ENCODE results near the gene SCYL2. TPM values are rescaled to one million over a fixed set of nuclear protein-coding genes. Genes with fewer than 3 reads are reported as not detected.

SCYL2 gene
- total and polyA plus RNA-seq, 2 donors from 2014 or later: 10.3 to 41.7 TPM

DNA sequence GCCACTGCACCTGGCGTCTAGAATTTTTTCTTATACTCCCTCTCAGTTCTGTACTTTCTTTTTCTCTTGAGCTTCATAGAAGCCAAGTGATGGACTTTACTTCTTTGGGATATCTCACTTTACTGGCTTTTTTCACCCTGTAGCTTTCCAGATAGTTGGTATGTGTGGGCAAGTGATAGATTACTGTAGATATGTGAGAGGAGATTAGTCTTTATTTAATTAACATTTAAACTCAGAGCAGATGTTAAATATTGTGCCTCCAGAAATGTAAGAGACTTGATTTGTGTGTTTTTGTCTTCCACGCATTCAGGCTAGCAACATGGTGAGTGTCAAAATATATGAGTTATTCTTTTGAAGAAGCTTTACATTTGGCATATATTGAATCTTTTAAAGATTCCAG is 50.4 kb downstream of the SCYL2 start:
- no peak overlapping the region for H3K27ac ChIP-seq (ENCODE audit: low read depth in 2 of 2, low read length in 2 of 2)

DNA sequence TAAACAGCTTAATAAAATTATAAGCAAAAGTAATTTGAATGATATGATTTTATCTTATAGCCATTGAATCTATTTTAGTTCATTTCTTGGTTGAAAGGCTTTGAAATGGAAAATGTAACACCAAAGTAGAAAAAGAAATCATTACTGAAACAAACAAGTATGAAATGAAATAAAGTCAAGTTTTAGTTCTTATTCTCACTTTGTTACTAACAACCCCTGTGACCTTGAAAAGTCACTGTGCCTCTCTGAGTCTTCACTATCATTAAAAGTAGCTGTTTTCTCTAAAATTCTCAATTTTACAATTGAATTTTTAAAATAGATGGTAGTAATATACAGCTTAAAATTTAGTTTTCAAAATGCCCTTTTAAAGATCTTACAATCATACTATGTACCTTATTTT is 57.5 kb downstream of the SCYL2 start:
- TF ChIP-seq, protein P1, sequence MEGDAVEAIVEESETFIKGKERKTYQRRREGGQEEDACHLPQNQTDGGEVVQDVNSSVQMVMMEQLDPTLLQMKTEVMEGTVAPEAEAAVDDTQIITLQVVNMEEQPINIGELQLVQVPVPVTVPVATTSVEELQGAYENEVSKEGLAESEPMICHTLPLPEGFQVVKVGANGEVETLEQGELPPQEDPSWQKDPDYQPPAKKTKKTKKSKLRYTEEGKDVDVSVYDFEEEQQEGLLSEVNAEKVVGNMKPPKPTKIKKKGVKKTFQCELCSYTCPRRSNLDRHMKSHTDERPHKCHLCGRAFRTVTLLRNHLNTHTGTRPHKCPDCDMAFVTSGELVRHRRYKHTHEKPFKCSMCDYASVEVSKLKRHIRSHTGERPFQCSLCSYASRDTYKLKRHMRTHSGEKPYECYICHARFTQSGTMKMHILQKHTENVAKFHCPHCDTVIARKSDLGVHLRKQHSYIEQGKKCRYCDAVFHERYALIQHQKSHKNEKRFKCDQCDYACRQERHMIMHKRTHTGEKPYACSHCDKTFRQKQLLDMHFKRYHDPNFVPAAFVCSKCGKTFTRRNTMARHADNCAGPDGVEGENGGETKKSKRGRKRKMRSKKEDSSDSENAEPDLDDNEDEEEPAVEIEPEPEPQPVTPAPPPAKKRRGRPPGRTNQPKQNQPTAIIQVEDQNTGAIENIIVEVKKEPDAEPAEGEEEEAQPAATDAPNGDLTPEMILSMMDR (IDR thresholded peaks at IDR 0.05; ENCODE audit: borderline replicate concordance, extremely low read depth, insufficient read depth): no peak
- intact Hi-C loops (cut with DNase I): no loop called here
- Histone ChIP-seq H3K4me3 (ENCODE audit: low read length in 3 of 3) (no peak overlapping the region), H3K27ac (ENCODE audit: low read depth in 2 of 2, low read length in 2 of 2) (no peak overlapping the region), H3K9ac (ENCODE audit: low read length in 3 of 3) (no peak overlapping the region), H3K9me3 (ENCODE audit: control insufficient read depth in 2 of 3, insufficient read depth in 1 of 3, low read length in 3 of 3) (no peaks in the 10 kb centered on the region), H3K27me3 (ENCODE audit: control insufficient read depth, insufficient read depth, low read length) (no peaks in the 10 kb centered on the region), H3K4me1 (ENCODE audit: control insufficient read depth in 2 of 3, insufficient read depth in 2 of 3, low read depth in 1 of 3, low read length in 3 of 3) (no peaks in the 10 kb centered on the region), H3K36me3 (ENCODE audit: control insufficient read depth in 2 of 3, insufficient read depth in 3 of 3, low read length in 3 of 3) (peaks cover 0 to 16% (median 7%) of the 10 kb centered on the region in 3 donors)
- FAIRE-seq: peak; percentile 59
- no peak for DNase-seq

More for the DNA sequence above, 50.4 kb downstream of the SCYL2 start:
- Histone ChIP-seq H3K27me3 (ENCODE audit: control insufficient read depth, insufficient read depth, low read length) (no peaks in the 10 kb centered on the region), H3K4me3 (ENCODE audit: low read length in 3 of 3) (no peak overlapping the region), H3K36me3 (ENCODE audit: control insufficient read depth in 2 of 3, insufficient read depth in 3 of 3, low read length in 3 of 3) (peaks cover 2 to 9% (median 7%) of the 10 kb centered on the region in 3 donors), H3K4me1 (ENCODE audit: control insufficient read depth in 2 of 3, insufficient read depth in 2 of 3, low read depth in 1 of 3, low read length in 3 of 3) (no peaks in the 10 kb centered on the region), H3K9me3 (ENCODE audit: control insufficient read depth in 2 of 3, insufficient read depth in 1 of 3, low read length in 3 of 3) (no peaks in the 10 kb centered on the region), H3K9ac (ENCODE audit: low read length in 3 of 3) (no peak overlapping the region)
- no peak for DNase-seq
- TF ChIP-seq, protein P1 (IDR thresholded peaks at IDR 0.05; ENCODE audit: borderline replicate concordance, extremely low read depth, insufficient read depth): no peak
- no peak for FAIRE-seq
- intact Hi-C loops (cut with DNase I): no loop called here

DNA sequence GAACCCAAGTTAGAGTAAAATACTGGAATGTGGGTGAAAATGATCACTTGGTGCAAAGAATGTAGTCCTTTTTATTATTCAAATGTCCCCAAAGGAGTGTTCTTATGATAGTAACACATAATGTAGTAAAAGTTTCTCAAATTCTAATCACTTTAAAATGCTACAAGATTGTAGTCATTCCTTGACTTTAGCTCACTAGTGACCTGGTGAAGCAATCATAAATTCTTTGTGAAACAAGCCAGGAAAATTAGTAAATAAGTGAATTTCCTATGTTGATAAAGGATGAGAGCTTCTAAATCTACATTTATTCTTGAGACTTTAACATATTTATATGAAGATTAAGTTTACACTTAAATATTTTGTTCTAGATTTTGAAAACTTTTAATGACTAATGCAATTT is 59.2 kb downstream of the SCYL2 start:
- no peak for FAIRE-seq
- no peak for DNase-seq
- no peaks in the 10 kb centered on the region for H3K9me3 ChIP-seq (ENCODE audit: control insufficient read depth in 2 of 3, insufficient read depth in 1 of 3, low read length in 3 of 3)
- H3K36me3 ChIP-seq (ENCODE audit: control insufficient read depth in 2 of 3, insufficient read depth in 3 of 3, low read length in 3 of 3): peaks cover 0 to 20% (median 7%) of the 10 kb centered on the region in 3 donors
- TF ChIP-seq, protein P1 (IDR thresholded peaks at IDR 0.05; ENCODE audit: borderline replicate concordance, extremely low read depth, insufficient read depth): no peak
- H3K9ac ChIP-seq (ENCODE audit: low read length in 3 of 3): no peak overlapping the region
- H3K27me3 ChIP-seq (ENCODE audit: control insufficient read depth, insufficient read depth, low read length): no peaks in the 10 kb centered on the region
- no peak overlapping the region for H3K27ac ChIP-seq (ENCODE audit: low read depth in 2 of 2, low read length in 2 of 2)
- H3K4me3 ChIP-seq (ENCODE audit: low read length in 3 of 3): no peak overlapping the region
- intact Hi-C loops (cut with DNase I): no loop called here
- no peaks in the 10 kb centered on the region for H3K4me1 ChIP-seq (ENCODE audit: control insufficient read depth in 2 of 3, insufficient read depth in 2 of 3, low read depth in 1 of 3, low read length in 3 of 3)

DNA sequence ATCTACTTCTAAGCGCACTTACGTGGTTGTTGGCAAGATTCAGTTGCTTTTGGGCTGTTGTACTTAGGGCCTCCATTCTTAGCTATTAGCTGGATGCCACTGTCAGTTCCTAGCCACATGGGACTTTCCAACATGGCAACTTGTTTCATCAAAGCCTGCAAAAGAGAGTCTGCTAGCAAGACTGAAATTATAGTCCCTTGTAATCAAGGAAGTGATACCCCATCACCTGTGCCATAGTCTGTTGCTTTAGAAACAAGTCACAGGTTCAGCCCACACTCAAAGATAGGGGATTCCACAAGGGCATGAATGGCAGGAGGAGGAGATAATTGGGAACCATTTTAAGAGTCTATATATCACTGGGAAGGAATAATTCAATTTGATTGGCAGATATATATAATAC is 62.8 kb downstream of the SCYL2 start:
- Histone ChIP-seq H3K27ac (ENCODE audit: low read depth in 2 of 2, low read length in 2 of 2) (no peak overlapping the region), H3K27me3 (ENCODE audit: control insufficient read depth, insufficient read depth, low read length) (no peaks in the 10 kb centered on the region), H3K9me3 (ENCODE audit: control insufficient read depth in 2 of 3, insufficient read depth in 1 of 3, low read length in 3 of 3) (no peaks in the 10 kb centered on the region), H3K4me3 (ENCODE audit: low read length in 3 of 3) (no peak overlapping the region), H3K36me3 (ENCODE audit: control insufficient read depth in 2 of 3, insufficient read depth in 3 of 3, low read length in 3 of 3) (peaks cover 2 to 31% (median 9%) of the 10 kb centered on the region in 3 donors), H3K4me1 (ENCODE audit: control insufficient read depth in 2 of 3, insufficient read depth in 2 of 3, low read depth in 1 of 3, low read length in 3 of 3) (no peaks in the 10 kb centered on the region), H3K9ac (ENCODE audit: low read length in 3 of 3) (no peak overlapping the region)
- intact Hi-C loops (cut with DNase I): no loop called here
- TF ChIP-seq, protein P1 (IDR thresholded peaks at IDR 0.05; ENCODE audit: borderline replicate concordance, extremely low read depth, insufficient read depth): no peak
- no peak for DNase-seq
- no peak for FAIRE-seq

Data from kidney (tissue), 14 donors.